ENCODE data around the gene INCENP. TPM values are rescaled to one million over a fixed set of nuclear protein-coding genes. Genes with fewer than 3 reads are reported as not detected.

The INCENP gene
- total RNA-seq, 1 donor from 2014 or later: 48.0 TPM

GRCh38 chr11:62131170-62131464 is 7.3 kb downstream of the INCENP start:
- DNase-seq: no peak
- no peaks in the 10 kb centered on the region for H3K36me3 Mint-ChIP-seq (ENCODE audit: unreplicated experiment)
- TF ChIP-seq CTCF (IDR thresholded peaks at IDR 0.05; ENCODE audit: partially characterized antibody, unreplicated experiment): no peak
- H3K9me3 Mint-ChIP-seq (ENCODE audit: unreplicated experiment): peaks cover 3% of the 10 kb centered on the region
- no peak overlapping the region for H3K4me3 Mint-ChIP-seq (ENCODE audit: unreplicated experiment)
- H3K27ac Mint-ChIP-seq (ENCODE audit: unreplicated experiment): no peak overlapping the region
- peaks cover 3% of the 10 kb centered on the region for H3K27me3 Mint-ChIP-seq (ENCODE audit: unreplicated experiment)
- peaks cover under 1% of the 10 kb centered on the region for H3K4me1 Mint-ChIP-seq (ENCODE audit: low read depth, unreplicated experiment)

- peaks cover 3% of the 10 kb centered on the region for H3K27me3 Mint-ChIP-seq (ENCODE audit: unreplicated experiment)
- no peak overlapping the region for H3K27ac Mint-ChIP-seq (ENCODE audit: unreplicated experiment)
- H3K9me3 Mint-ChIP-seq (ENCODE audit: unreplicated experiment): peaks cover 3% of the 10 kb centered on the region
- no peaks in the 10 kb centered on the region for H3K4me1 Mint-ChIP-seq (ENCODE audit: low read depth, unreplicated experiment)
- DNase-seq: no peak
- H3K4me3 Mint-ChIP-seq (ENCODE audit: unreplicated experiment): no peak overlapping the region
- no peak for TF ChIP-seq CTCF (IDR thresholded peaks at IDR 0.05; ENCODE audit: partially characterized antibody, unreplicated experiment)
- H3K36me3 Mint-ChIP-seq (ENCODE audit: unreplicated experiment): no peaks in the 10 kb centered on the region
Measured at GRCh38 chr11:62132191-62132590, 8.4 kb downstream of the INCENP start.

- no peaks in the 10 kb centered on the region for H3K36me3 Mint-ChIP-seq (ENCODE audit: unreplicated experiment)
- H3K27ac Mint-ChIP-seq (ENCODE audit: unreplicated experiment): no peak overlapping the region
Measured at GRCh38 chr11:62132689-62133293, 9.0 kb downstream of the INCENP start.

GRCh38 chr11:62133328-62134065 is 9.7 kb downstream of the INCENP start:
- TF ChIP-seq CTCF (IDR thresholded peaks at IDR 0.05; ENCODE audit: partially characterized antibody, unreplicated experiment): no peak
- peaks cover 2% of the 10 kb centered on the region for H3K9me3 Mint-ChIP-seq (ENCODE audit: unreplicated experiment)
- H3K4me1 Mint-ChIP-seq (ENCODE audit: low read depth, unreplicated experiment): no peaks in the 10 kb centered on the region
- no peak overlapping the region for H3K4me3 Mint-ChIP-seq (ENCODE audit: unreplicated experiment)
- DNase-seq: no peak
- no peaks in the 10 kb centered on the region for H3K36me3 Mint-ChIP-seq (ENCODE audit: unreplicated experiment)
- peaks cover 3% of the 10 kb centered on the region for H3K27me3 Mint-ChIP-seq (ENCODE audit: unreplicated experiment)
- H3K27ac Mint-ChIP-seq (ENCODE audit: unreplicated experiment): peak overlapping the region; percentile 52

More at GRCh38 chr11:62132689-62133293, 9.0 kb downstream of the INCENP start:
- H3K27me3 Mint-ChIP-seq (ENCODE audit: unreplicated experiment): peaks cover 3% of the 10 kb centered on the region
- no peaks in the 10 kb centered on the region for H3K4me1 Mint-ChIP-seq (ENCODE audit: low read depth, unreplicated experiment)
- H3K4me3 Mint-ChIP-seq (ENCODE audit: unreplicated experiment): no peak overlapping the region
- peaks cover 2% of the 10 kb centered on the region for H3K9me3 Mint-ChIP-seq (ENCODE audit: unreplicated experiment)
- no peak for DNase-seq
- TF ChIP-seq CTCF (IDR thresholded peaks at IDR 0.05; ENCODE audit: partially characterized antibody, unreplicated experiment): no peak

- no peak overlapping the region for H3K27ac Mint-ChIP-seq (ENCODE audit: unreplicated experiment)
- H3K27me3 Mint-ChIP-seq (ENCODE audit: unreplicated experiment): no peaks in the 10 kb centered on the region
- H3K4me1 Mint-ChIP-seq (ENCODE audit: low read depth, unreplicated experiment): no peaks in the 10 kb centered on the region
- no peak overlapping the region for H3K4me3 Mint-ChIP-seq (ENCODE audit: unreplicated experiment)
- H3K36me3 Mint-ChIP-seq (ENCODE audit: unreplicated experiment): no peaks in the 10 kb centered on the region
- no peaks in the 10 kb centered on the region for H3K9me3 Mint-ChIP-seq (ENCODE audit: unreplicated experiment)
- DNase-seq: no peak
- no peak for TF ChIP-seq CTCF (IDR thresholded peaks at IDR 0.05; ENCODE audit: partially characterized antibody, unreplicated experiment)
Measured at GRCh38 chr11:62137276-62137861, 13.6 kb downstream of the INCENP start.

All from glutamatergic neuron (in vitro differentiated cells).